GM12891 (cell line): ENCODE measurements around the gene RAB30.
A peak's percentile ranks its signal among the peaks of the same experiment; 100 is the strongest.

ENCODE experiments used
- POLR2A ChIP-seq: IDR thresholded peaks from 2 replicates; pipeline ENCODE4 v1.6.1; 2011; ENCODE audit warnings: low read depth, low read length, control low read depth
- POLR2AphosphoS5 ChIP-seq: IDR thresholded peaks from 2 replicates; pipeline ENCODE4 v1.6.1; 2011; ENCODE audit warnings: low read depth, low read length, control low read depth
- SPI1 ChIP-seq: IDR thresholded peaks from 2 replicates; pipeline ENCODE4 v1.6.1; 2011; ENCODE audit warnings: low read depth, low read length, control low read depth
- TAF1 ChIP-seq: IDR thresholded peaks from 2 replicates; pipeline ENCODE4 v1.6.1; 2011; ENCODE audit warnings: low read depth, low read length, control low read depth

- TF ChIP-seq POLR2A = no peak
- TF ChIP-seq POLR2AphosphoS5 = no peak
- TF ChIP-seq TAF1 = no peak
- TF ChIP-seq SPI1 = peak; percentile 90
Observed at GRCh38 chr11:82969811-82970210, 101.9 kb downstream of the RAB30 start.
